Embryonic facial prominence (tissue), 1 donor: ENCODE results near the gene S1PR3.
"Not testable (repeated sequence)": the region's sequence is repeated elsewhere in the genome, so short reads cannot be mapped to it uniquely, and the experiment has no call there.

Source experiments
- DNase-seq: peaks from one replicate; pipeline ENCODE4 v3.0.0-alpha.2; 2016; ENCODE audit errors: extremely low spot score

The S1PR3 gene

DNA sequence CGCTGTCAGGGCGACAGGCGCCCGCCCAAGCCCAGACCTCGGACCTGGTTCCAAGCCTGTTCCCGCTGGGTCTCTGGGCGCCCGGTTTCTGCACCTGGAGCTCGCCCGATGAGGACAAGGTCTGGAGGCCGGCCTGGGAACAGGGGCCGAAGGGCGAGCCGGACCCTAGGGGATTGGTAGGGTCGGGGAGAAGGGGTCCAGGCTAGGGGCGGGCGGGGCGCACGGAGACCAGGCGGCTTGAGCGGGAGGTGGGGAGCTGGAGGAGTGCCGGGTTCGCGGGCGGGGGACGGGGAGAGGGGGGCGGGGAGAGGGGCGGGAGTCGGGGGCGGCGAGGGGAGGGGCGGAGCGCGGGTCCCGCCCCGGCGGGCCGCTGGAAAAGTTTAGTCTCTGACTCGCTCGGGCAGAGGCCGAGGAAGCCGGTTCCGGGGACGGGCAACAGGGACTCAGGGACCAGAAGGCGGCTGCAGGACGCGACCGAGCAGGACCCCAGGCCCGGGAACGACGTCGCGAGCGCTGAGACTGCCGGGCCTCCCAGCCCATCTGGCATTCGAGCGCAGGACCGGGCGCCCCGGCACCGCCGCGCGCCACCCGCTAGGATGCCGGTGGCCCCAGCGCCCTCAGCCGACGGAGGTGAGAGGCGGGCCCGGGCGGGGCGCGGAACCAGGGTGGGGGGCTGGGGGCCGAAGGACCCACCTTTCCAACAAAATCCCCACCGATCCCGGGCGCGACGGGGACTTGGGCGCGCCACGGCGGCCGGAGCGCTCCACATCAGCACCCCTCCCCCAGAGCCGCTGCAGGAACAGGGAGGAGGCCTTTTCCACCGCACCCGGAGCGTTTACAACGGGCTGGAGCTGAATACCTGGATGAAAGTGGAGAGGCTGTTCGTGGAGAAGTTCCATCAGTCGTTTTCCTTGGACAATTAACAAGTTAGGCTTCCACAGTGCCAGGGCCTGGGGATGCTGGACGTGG is at the start of gene S1PR3:
S1PR3 (plus strand) TSS at position 403 of the 969 bp plus-strand sequence. CDS start 9,733 bp downstream, outside the sequence.
- DNase-seq, result no peak

DNA sequence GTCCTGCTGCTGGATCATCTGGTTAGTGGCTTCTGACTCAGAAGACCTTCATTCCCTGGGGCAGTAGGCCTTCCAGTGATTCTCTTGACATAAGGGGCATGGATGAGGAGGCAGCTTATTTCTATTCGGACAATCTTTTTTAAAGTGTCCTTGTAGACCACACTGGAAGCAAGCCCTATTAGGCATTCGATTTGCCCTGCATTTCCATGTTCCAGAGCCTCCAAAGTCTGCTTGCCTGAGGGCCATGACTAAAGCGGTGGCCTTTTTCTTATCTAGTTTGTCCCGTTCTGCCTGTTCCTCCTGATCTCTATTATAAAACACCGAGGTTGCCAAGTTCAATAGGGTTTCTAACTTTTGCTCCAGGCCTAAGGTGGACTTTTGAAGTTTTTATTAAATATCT is 49.7 kb upstream of the S1PR3 start:
- DNase-seq, result not testable (repeated sequence)

DNA sequence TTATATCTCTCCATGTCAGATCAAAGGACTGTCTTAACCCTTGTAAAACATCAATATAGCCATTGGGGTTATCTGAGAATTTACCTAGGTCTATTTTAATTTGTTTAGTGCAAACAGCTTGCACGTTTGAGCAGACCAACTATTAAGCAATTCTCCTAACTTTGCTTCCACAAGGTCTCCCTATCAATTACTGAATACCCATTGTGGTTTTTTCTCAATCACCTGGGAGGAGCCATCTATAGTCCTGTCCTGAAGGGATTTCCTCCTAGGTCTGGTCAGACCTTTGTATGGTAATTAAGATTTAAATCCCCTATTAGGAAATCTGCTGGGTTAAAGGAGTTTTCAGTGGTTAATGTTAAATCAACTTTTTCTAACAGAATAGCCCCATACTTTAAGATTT is 48.9 kb upstream of the S1PR3 start:
- DNase-seq, result no peak

DNA sequence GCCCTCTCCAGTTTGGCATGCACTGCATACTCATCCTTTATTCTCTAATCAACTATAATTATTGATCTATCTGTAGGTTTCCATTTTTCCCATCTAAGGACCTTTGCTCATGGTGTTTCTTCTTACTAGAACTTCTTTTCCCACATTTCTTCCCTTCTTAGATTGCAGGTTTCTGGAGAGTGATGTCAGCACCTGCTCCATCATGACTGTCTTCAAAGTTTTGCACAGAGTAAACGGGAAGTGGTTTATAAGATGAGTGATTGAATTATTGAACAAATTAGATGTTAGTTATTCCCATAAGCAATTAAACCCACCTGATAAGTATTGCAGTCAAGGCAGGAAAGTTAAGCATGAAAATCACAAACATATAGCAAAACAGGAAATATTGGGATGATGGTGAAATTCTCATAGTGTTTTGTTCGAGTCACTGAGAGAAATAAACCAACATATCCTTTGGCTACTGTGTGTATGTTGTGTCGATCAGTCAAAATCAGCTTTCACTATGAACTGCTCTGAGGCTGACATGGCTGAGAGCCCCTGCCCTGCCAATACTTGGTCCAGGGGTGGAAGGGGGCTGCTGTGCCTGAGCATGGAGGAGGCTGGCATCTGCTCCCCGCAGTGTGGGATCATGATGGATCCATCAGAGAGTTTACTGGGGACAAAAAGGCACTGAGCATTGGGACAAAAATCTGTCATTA is 45.5 kb upstream of the S1PR3 start:
- DNase-seq, result no peak

DNA sequence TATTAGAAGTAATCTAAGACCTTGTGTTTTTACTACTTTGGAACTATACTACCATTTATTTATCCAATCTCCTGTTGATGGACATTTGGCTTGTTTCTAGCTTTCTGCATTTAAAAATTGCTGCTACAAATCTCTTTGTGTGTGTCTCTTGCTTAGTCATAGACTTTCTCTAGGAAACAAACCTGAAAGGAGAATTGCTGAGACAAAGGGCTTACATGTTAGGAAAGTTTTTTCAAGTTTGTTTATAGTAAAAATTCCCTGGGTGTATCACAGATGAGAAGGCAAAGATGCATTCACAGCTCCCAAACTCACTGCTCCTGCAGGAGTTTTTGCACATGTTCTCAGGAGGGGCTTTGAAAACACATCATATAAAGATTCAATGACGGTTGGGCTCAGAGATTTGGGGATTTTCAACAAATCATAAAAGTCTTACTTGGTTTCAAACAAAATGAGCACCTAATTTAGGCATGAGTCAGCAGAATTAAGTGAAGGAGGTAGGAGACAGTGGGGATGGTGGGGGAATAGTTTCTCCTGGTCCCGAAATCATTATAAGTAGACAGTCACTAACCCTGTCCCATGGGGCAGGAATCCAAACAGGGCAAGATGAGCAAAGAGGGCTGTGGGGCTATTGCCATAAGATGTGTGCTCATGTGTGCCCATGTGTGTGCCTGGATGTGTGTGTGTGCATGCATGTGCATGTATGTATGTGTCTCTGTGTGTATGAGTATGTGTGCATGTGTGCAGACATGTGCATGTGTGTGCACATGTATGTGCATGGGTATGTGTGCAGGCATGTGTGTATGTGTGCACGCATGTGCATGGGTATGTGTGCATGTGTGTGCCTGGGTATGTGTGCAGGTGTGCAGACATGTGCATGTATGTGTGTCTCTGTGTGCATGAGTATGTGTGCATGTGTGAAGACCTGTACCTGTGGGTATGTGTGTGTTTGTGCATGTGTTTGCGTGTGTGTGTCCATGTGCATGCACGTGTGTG is 43.4 kb upstream of the S1PR3 start:
- DNase-seq, result no peak

DNA sequence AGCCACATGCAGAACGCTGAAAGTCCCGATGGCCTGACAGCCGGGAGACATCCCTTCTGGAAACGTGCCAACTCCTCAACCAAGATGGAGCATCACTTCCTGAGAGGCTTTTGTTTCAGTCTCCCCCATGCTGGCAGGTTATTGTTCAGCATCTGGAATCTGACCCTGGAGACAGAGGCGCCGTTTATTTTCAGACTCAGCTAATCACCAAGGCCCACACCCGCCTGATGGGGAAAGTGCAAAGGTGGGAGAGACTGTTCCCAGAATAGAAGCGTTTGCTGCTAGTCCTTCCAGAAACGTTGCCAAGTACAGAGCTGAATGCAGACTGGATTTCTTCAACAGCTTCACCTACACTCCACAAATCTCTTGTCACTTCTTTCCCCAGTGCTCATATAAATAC is 41.8 kb upstream of the S1PR3 start:
- no peak for DNase-seq

DNA sequence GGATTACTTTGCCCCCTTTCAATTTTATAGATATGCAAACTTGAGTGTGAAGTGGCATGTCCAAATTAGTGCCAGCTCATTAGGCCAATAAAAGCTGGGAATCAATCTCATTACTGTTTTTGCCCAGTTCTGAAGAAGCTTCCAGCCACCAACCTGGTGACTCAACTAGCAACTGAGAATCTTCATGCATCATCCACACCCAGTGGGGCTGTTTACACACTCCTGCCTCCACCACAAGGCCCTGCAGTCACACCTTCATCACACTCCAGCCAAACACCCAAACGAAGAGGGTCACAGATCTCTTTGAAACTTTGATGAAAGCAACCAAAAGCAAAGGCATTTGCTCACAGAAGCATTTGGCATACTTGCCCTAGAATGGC is 41.3 kb upstream of the S1PR3 start:
- DNase-seq, result no peak

DNA sequence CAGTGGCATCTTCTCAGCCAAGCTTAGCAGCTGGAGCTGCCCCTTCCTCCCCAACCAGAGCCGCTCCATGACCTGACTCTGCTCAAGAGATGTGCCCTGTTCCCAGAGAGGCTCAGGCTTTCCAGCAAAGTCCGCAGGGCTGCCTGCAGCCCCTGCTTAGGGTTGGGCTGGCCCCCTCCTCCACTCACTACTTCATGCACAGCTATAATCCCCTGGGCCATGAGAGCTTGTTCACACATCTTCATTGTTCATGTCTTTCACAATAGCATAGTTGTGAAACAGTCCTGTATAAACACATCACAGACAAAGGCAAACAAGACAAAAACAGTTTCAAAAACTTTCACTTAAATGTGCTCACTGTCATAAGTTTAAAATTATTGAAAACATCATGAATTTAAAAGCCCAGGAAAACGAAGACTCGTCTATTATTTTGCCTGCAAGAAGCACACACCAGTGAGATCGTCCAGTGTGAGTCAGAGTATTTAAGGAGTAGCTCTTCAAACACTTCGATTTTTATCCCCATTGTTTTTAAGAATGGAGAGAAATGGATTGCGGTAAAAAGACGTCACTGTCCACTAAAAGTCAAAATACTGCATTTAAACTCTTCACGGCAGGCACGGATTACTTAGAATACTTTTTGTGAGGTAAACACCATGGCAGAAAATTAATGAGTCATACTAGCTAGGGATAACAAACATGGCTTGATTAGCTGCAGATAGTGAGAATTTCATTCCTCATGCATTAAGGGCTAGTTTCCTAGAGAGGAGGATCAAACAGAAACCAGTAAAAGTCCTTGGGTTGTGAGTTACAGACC is 40.7 kb upstream of the S1PR3 start:
- DNase-seq, result peak; percentile 29

DNA sequence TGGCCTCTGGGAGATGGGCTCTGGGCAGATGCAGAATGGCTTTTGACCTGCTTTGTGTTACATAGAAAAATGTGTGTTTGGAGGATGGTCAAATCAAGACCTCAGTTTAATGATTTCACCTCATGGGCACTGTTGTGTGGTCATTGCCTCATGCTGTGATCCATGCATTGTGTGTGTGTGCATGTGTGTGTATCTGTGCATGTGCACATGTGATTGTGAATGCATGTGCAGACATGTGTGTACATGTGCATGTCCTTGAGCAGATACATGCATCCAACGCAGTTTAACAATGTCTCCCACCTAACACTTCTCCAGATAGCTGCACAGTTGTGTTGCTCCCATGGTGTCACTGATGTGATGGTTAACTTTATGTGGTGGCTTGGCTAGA is 40.1 kb upstream of the S1PR3 start:
- DNase-seq, result no peak

DNA sequence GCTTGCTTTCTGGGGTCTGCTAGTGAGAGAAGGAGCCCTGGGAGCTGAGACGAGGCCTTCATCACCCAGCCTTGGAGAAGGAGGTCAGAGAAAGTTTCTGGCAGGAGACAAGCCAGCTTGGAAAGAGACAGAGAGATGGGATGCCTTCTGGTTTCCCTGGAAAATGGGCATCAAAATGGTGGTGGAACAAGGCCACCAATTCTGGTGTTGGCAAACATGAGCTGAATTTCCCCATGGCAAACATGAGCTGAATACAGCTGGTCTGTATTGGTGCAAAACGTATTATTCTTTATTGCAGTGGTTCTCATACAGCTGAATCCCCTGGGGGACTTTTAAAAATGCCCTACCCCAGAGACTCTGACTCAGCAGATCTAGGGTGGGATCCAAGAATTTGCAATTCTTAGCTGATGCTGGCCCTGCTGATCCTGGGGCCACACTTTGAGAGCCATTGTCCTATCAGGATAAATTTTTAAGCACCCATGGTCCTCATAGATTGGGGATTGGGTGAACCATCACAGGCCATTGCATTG is 39.1 kb upstream of the S1PR3 start:
- DNase-seq, result no peak

DNA sequence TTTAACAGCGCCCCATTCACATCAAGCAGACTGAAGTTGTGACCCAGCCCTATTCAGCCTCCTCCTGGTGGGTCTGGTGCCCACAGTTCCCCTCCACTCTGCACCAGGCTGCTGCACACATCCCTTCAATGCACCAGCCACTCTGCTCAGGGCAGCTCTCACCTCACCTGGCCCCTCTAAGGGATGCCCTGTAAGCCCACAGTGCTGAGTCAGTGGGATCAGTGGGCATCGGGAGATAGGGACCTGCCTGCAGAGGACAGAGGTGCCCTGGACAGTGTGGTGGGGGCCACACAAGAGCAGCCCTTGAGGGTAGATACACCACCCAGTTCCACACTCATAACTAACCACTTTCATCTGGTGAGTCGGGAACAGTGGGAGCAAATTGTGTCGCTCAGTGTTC is 38.3 kb upstream of the S1PR3 start:
- DNase-seq, result no peak

DNA sequence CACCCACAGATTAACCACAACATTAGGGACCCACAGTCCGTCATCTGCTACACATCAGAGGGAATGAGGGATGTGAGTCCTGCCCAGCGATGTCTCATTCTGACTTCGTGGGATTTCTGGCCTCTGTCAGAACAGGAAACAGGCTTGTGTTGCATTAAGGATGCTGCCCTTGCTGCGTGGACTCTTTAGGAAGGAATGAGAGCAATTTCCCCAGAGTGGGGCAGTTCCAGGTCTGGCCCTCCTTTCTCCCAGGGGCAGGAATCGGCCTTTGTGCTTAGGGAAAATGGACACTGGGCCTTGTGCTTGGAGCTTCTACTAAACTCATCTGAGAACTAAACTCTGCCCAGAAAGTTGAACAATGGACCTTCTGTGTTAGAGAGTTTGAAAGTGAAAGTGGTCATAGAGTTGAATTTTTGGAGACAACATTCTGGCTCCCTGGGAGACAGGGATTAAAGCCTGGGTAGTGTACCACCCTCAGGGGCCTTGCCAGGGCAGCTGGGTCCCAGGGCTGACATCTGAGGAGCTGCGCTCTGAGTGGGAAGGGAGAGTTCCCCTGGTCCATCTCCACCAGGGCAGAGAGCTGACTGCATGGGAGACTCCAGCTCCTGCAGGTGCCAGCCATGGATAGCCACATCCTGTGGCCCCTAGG is 37.8 kb upstream of the S1PR3 start:
- no peak for DNase-seq

DNA sequence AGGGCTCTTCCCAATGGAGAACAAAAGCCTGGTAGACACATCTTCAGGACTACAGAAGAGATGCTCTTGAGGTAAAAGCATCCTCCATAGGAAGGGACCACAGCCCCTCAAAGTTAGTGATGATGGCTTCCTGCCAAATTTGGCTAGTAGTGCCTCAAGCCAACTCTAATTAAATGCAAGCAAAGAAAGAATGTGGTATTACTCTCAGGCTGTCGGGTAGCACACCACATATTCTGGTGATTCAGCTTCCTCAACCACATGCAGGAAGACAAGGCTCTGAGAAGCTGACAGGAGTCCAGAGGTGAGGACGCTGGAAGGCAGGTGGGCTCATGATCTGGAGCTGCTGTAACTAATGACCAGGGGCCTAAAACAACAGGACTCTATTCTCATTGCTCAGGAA is 37.2 kb upstream of the S1PR3 start:
- no peak for DNase-seq

DNA sequence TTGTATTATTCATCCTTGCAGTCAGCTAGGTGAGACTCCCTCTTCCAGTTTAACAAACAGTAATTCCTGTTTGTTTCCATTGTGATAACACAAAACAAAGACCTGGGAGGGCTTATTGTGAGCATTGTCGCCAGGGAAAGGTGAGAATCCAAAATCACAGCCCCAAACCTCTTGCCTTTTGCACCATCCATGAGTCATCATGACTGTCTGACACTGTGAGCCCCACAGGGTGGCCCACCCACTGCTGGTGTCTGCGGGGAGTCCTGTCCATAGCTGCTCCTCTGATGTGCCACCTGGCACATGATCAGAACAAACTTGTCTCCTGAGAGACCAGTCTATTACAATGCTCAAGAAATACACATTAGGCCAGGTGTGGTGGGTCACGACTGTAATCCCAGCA is 33.7 kb upstream of the S1PR3 start:
- DNase-seq, result no peak

DNA sequence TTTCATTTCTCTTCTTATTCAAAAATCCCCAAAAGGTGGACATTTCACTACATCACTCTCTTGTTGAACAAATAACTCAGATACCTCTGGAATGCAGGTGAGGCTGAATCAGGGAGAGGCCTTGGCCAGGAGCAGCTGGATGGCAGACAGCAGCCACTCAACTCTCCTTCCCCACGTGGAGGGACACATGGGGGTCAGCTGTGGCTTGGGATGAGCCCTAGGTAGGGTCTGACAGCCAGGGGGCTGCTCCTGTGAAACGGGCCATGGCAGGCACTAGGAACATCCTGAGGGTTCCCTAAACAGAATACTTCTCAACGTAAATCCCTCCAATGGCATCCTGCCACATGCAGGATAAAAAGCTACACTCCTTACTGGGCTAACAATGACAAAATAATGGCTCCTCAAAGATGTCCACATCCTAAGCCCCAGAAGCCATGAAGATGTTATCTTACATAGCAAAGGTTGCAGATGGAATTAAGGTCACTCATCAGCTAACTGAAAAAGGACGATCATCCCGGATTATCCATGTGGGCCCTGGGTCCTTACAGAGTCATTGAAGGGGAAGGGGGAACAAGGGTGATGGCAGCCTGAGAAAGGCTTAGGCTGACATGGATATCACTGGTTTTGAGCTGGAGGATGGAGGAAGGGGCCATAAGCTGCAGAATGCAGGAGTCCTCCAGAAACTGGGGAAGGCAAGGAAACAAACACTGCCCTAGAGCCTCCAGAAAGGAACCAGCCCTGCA is 31.4 kb upstream of the S1PR3 start:
- DNase-seq, result no peak

DNA sequence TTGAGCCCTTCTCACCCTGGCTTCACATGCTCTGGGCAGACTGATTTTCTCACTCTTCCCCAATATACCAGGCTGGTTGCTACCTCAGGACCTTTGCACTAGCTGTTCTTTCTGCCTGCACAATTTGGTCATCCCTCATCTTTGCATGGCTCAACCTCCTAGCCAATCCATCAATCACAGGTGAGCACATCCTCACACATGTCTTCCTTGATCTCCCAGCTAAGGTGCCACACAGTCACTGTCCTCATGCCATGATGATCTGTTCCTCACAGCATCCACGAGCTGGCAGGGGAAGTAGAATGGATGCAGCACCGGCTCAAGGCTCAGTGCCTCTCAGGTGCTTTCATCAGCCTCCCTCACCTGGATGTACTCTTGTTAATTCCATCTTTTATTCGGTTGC is 30.6 kb upstream of the S1PR3 start:
- no peak for DNase-seq

DNA sequence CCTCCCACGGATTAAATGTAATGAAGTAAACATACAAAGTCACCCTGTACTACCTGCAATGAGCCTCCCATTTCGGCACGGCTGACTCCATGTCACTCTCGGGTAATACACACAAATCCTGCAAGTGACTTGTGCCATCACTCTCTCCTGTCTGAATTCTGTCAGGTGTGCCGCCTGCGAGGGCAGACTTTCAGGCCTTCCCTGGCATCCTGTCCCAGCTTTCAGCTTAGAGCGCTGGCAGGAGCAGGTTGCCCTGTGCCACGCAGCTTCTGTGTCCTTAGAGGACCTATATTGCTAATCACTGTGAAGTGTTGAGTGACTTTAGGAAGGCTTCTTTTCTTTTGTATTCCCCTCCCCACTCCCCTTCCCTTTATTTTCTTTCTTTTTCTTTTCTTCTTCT is 25.8 kb upstream of the S1PR3 start:
- no peak for DNase-seq

DNA sequence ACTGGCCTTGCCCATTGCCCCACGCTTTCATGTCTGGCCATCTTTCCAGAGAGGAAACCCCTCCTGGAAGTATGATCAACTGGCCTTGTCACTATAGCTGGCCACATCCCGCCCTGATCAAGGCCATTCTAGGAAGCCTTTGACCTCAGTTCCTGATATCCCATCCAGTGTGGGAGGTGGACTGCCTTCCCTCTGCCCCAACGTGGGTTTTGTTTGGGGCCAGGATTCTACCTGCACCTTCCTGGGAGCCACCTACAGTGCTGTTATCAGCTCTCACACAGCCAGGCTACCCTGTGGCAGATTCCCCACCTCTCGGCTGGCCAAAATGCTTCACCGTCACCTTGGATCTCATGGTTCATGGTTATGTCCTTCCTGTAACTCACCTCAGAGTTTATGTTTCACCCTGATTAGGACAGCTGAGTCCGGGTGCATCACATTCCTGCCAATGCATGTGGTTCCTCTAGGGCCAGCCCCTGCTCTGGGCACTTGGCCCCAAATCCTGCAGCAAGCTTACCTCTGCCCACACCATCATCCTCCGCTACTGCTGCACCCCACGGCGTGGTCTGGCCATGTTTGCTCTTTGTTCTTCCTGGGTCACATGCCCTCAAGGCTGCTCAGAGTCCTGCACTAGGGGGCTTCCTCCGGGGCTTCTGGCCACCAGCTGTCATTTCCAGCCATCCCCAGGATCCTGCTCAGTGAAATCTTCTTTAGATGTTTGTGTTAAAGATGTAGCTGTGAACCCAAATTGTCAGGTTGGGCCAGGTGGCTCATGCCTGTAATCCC is 24.2 kb upstream of the S1PR3 start:
- DNase-seq, result no peak

DNA sequence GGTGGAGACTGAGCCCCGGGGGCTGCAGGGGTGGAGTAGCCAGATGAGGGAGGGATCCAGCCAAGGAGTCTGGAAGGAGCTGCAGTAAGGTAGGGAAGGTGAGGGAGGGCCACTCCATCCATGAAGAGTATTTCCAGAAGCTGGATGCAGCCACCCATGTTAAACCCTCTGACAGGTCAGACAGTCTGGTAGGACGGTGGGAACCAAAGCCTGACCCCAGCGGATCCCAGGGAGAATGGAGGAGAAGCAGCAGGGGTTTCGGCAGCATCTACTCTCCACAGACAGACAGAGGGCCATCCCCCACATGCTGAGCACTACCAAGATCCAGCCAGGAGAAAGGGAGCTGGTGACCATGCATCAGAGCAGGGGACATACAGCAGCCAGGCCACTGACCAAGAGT is 22.5 kb upstream of the S1PR3 start:
- DNase-seq, result no peak
